HUES6 (cell line): ENCODE results near the gene KRTAP5-11.
"Not testable (repeated sequence)": the region's sequence is repeated elsewhere in the genome, so short reads cannot be mapped to it uniquely, and the experiment has no call there.

ENCODE experiments used
- H3K27ac ChIP-seq: 2 replicates; pipeline ENCODE4 v1.7.0; 2013; ENCODE audit warnings: low read depth, mild to moderate bottlenecking, low read length, inconsistent platforms
- H3K27me3 ChIP-seq: 2 replicates; pipeline ENCODE4 v1.6.1; 2013; ENCODE audit warnings: low read length; ENCODE audit not compliant: control insufficient read depth, insufficient read depth
- H3K36me3 ChIP-seq: 2 replicates; pipeline ENCODE4 v1.6.1; 2013; ENCODE audit warnings: low read length; ENCODE audit not compliant: control insufficient read depth, insufficient read depth
- H3K4me1 ChIP-seq: 2 replicates; pipeline ENCODE4 v1.6.1; 2013; ENCODE audit warnings: low read length; ENCODE audit not compliant: control insufficient read depth, insufficient read depth
- H3K4me3 ChIP-seq: 2 replicates; pipeline ENCODE4 v1.5.1; 2013; ENCODE audit warnings: low read depth, low read length
- H3K9ac ChIP-seq: one replicate; pipeline ENCODE4 v1.6.1; 2013; ENCODE audit warnings: mild to moderate bottlenecking, low read length
- H3K9me3 ChIP-seq: 2 replicates; pipeline ENCODE4 v1.6.1; 2013; ENCODE audit warnings: low read depth, low read length; ENCODE audit not compliant: control insufficient read depth, insufficient read depth

Gene KRTAP5-11

GRCh38 chr11:71539017-71539416 lies 43.7 kb downstream of the KRTAP5-11 start:
- H3K27me3 ChIP-seq: no peaks in the 10 kb centered on the region
- H3K27ac ChIP-seq: no peak overlapping the region
- H3K9ac ChIP-seq: no peak overlapping the region
- H3K4me1 ChIP-seq: 0 out of 2 replicates have a peak, but pooled peaks cover 4% of the 10 kb centered on the region
- H3K9me3 ChIP-seq: peaks cover 13% of the 10 kb centered on the region
- no peak overlapping the region for H3K4me3 ChIP-seq
- H3K36me3 ChIP-seq: no peaks in the 10 kb centered on the region

DNA sequence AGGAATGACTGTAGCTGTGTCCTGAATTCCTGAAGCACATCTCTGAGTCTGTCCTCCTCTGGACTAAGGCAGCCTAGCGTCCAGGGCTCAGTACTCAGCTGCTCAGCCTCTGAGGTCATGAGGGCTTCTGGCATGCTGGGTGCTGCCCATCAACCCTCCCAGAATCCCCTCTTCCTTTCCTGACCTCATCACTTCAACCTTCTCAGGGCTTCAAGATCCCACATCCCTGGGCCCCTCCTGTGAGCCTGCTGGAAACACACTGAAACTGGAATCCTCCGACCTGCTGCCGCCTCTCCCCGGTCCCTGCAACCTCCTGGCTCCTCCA lies 44.0 kb downstream of the KRTAP5-11 start:
- 0 out of 2 replicates have a peak, but pooled peaks cover under 1% of the 10 kb centered on the region for H3K4me1 ChIP-seq
- no peaks in the 10 kb centered on the region for H3K27me3 ChIP-seq
- no peak overlapping the region for H3K4me3 ChIP-seq
- peaks cover 13% of the 10 kb centered on the region for H3K9me3 ChIP-seq
- no peaks in the 10 kb centered on the region for H3K36me3 ChIP-seq
- H3K9ac ChIP-seq: no peak overlapping the region
- no peak overlapping the region for H3K27ac ChIP-seq

DNA sequence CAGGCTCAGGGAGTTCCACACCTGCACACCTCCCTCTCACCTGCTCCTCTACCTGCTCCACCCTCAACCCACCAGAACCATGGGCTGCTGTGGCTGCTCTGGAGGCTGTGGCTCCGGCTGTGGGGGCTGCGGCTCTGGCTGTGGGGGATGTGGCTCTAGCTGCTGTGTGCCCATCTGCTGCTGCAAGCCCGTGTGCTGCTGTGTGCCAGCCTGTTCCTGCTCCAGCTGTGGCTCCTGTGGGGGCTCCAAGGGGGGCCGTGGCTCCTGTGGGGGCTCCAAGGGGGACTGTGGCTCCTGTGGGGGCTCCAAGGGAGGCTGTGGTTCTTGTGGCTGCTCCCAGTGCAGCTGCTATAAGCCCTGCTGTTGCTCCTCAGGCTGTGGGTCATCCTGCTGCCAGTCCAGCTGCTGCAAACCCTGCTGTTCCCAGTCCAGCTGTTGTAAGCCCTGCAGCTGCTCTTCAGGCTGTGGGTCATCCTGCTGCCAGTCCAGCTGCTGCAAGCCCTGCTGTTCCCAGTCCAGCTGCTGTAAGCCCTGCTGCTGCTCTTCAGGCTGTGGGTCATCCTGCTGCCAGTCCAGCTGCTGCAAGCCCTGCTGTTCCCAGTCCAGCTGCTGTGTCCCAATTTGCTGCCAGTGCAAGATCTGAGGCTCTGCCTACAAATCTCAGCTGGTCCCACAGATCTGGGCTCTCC lies 44.6 kb downstream of the KRTAP5-11 start, which contains the start of gene KRTAP5-8:
Gene KRTAP5-8, plus strand, starts transcription at position 49 of the 689 bp plus-strand sequence. Its CDS starts 31 bp downstream, at position 80.
- peaks cover 13% of the 10 kb centered on the region for H3K9me3 ChIP-seq
- H3K36me3 ChIP-seq, H3K4me3 ChIP-seq, H3K27ac ChIP-seq, H3K27me3 ChIP-seq, H3K9ac ChIP-seq, H3K4me1 ChIP-seq: not testable (repeated sequence)

DNA sequence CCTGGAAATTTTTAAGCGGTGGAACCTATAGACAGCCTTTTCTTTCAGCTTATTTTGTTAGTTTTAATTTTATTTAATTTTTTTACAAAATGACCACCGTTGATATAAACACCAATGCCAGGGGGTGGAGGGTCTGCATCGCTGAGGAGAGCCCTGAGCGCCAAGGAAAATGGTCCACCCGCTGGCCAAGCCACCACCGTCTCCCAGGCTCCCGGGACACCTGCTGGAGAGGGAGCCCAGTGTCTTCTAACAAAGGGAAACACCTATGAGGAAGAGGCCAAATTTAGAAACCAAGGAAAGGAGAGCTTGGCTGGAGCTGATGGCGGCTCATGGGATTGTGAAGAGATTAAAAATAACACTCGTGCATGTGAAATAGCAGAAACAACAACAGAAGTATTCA lies 45.1 kb downstream of the KRTAP5-11 start:
- no peak overlapping the region for H3K4me3 ChIP-seq
- no peak overlapping the region for H3K9ac ChIP-seq
- no peaks in the 10 kb centered on the region for H3K36me3 ChIP-seq
- H3K27me3 ChIP-seq: no peaks in the 10 kb centered on the region
- H3K9me3 ChIP-seq: peaks cover 13% of the 10 kb centered on the region
- H3K4me1 ChIP-seq: no peaks in the 10 kb centered on the region
- no peak overlapping the region for H3K27ac ChIP-seq

DNA sequence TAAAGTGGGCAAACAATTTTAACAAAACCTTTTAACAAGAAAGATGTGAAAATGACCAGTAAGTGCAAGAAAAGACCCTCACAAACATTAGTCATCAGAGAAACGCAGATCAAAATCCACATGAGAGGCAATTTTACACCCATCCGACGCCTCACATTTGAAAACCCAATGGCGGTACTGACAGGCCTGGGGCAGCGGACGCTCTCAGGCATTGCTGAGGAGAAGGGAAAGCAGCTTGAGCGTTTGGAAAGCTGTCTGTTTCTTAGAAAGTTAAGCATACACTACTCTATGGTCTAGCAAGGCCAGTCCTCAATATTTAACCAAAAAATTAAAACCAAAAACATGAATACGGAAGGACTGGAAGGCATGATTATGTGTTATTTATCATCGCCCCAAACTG lies 46.9 kb downstream of the KRTAP5-11 start:
- no peak overlapping the region for H3K27ac ChIP-seq
- no peak overlapping the region for H3K4me3 ChIP-seq
- peaks cover 5% of the 10 kb centered on the region for H3K9me3 ChIP-seq
- no peaks in the 10 kb centered on the region for H3K36me3 ChIP-seq
- H3K27me3 ChIP-seq: no peaks in the 10 kb centered on the region
- H3K4me1 ChIP-seq: no peaks in the 10 kb centered on the region
- H3K9ac ChIP-seq: no peak overlapping the region

GRCh38 chr11:71534711-71535608 lies 47.7 kb downstream of the KRTAP5-11 start:
- not testable (repeated sequence) for H3K4me1 ChIP-seq, H3K36me3 ChIP-seq

GRCh38 chr11:71532036-71532610 lies 50.6 kb downstream of the KRTAP5-11 start:
- Histone ChIP-seq H3K4me3 (no peak overlapping the region), H3K27me3 (peaks cover 4% of the 10 kb centered on the region; the same call in 1 of the 2 replicates), H3K9ac (no peak overlapping the region), H3K27ac (no peak overlapping the region), H3K9me3 (no peaks in the 10 kb centered on the region), H3K4me1 (no peaks in the 10 kb centered on the region; the same call in 1 of the 2 replicates), H3K36me3 (no peaks in the 10 kb centered on the region)

More at GRCh38 chr11:71534711-71535608, 47.7 kb downstream of the KRTAP5-11 start:
- not testable (repeated sequence) for H3K9ac ChIP-seq, H3K27ac ChIP-seq, H3K9me3 ChIP-seq, H3K4me3 ChIP-seq, H3K27me3 ChIP-seq
